GM20000 (cell line): ENCODE measurements around the gene GRIK4.

Experiments
- DNase-seq: peaks from one replicate; pipeline ENCODE4 v3.0.0; 2012; ENCODE audit warnings: low spot score
- CTCF ChIP-seq: IDR thresholded peaks from 2 replicates; pipeline ENCODE4 v1.5.1; 2012; ENCODE audit warnings: mild to moderate bottlenecking, control low read depth; ENCODE audit errors: extremely low read depth, missing control alignments

The GRIK4 gene

GRCh38 chr11:120536797-120537169 lies 25.2 kb downstream of the GRIK4 start:
- DNase-seq = no peak
- TF ChIP-seq CTCF = no peak

DNA sequence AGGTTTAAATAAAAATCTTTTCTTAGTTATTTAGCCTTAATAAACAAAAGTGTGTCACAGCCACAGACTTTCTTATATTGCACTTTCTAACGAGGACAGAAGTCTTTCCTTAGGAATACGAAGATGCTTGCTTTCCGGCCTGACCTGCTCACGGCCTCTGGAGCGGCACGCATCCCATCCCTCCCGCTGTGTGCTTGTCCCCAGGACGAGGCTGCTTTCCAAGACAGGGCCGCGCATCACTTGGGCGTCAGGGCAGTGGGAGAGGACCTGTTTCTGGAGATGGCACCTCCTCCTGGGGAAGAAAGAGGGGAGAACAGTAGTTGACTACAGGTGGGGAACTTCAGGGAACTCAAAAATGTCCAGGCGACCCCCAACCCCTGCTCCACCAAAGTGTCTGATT lies 26.4 kb downstream of the GRIK4 start:
- no peak for DNase-seq
- no peak for TF ChIP-seq CTCF

- no peak for TF ChIP-seq CTCF
- no peak for DNase-seq
Observed at GRCh38 chr11:120538707-120539106, 27.2 kb downstream of the GRIK4 start.

DNA sequence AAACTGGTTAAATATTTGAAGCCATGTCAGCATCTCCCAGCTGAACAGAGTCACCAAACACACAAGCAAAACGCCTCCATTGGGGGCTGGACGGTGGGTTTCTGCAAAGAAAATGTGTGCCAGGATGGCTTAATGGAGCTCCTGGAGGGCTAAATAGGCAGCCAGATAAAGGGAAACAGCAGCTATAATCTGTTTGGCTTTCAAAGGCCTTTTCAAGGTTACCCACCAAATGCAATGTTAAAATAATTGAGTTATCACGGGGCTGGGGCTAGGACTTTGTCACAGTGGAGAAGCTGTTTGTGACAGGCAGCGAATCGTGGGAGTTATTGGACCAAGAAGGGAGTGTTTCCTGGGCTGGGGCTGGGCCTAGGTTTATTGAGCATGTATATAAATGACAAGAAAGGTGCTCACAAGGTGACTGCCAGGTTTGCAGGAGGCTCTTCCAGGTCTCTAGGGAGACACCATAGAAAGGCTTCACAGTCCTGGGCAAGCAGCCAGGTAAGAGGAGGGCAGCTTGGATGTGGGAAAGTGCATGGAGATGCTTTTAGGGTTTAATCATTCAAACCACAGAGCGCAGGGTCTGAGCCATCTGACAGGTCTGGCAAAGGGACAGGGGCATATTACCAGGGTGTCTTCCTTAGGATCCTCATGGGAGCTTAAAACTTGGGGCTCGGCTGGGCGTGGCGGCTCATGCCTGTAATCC lies 28.3 kb downstream of the GRIK4 start:
- no peak for DNase-seq
- no peak for TF ChIP-seq CTCF

DNA sequence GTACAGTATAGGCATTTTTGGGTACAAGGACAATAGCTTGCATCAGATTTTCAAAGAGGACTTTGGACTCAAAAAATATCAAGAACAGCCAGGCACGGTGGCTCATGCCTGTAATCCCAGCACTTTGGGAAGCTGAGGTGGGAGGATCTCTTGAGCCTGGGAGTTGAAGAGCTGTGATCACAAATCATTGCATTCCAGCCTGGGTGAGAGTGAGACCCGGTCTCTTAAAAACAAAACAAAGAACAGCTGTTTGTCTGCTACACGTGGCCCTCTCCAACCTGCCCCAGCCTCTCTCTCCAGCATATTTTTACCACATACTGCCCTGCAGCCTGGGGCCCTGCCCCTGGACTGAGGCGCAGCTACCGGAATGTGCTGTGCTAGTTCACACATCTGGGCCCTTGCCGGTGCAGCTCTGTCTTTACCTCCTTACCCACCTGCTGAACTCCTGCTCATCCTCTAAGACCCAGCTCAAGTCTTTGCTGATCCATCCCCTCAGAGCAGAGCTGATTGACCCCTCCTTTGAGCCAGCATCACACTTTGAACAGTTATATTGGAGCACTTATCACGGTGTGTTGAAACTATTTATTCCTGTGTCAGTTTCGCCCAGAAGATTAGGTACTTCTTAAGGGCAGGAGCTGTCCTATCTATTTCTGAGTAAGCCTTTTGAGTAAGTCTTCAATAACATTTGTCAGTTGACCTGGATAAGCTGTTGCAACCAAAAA lies 29.4 kb downstream of the GRIK4 start:
- TF ChIP-seq CTCF = no peak
- no peak for DNase-seq

DNA sequence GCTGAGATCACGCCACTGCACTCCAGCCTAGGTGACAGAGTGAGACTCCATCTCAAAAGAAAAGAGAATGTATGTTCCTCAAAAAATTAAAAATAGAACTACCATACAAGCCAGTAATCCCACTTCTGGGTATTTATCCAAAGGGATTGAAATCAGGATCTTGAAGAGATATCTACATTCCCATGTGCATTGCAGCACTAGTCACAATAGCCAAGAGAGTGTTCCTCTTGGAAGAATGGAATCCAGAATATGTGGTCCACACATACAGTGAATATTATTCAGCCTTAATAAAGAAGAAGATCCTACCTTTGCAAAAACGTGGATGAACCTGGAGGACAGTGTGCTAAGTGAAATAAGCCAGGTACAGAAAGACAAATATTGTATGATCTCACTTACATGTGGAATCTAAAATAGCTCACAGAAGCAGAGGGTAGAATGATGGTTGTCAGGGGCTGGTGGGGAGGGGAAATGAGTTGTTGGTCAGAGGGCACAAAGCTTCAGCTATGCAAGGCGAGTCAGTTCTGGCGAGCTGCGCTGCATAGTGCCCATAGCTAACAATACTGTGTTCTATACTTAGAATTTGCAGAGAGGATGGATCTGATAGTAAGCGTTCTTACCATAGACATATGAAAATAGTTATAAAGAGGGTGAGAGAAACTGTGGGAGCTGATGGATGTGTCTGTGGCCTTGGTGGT lies 32.1 kb downstream of the GRIK4 start:
- no peak for DNase-seq
- no peak for TF ChIP-seq CTCF

GRCh38 chr11:120545813-120546212 lies 34.3 kb downstream of the GRIK4 start:
- TF ChIP-seq CTCF = no peak
- DNase-seq = no peak
